ENCODE measurements around the gene STXBP4.

Gene STXBP4

DNA sequence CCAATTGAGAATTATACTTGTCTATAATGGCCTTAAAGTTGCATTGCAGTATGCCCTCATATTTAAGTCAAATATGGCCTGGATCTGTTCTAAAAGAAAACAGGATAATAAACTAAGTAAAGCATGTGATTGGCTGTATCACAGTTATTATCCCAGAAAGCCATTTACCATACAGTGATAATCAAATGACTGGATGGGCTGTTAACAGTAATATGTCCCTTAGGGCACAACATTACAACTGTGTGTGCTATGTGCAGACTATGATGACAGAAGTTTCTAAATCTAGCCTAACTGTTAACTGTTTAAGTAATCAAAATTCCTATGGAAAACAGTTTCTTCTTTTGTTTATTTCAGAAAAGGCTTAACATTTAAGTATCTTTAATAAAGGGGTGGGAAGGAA lies 145.7 kb downstream of the STXBP4 start:
- in situ Hi-C loops (cut with HindIII; ENCODE audit: low sequenced_read_pairs): no loop called here

DNA sequence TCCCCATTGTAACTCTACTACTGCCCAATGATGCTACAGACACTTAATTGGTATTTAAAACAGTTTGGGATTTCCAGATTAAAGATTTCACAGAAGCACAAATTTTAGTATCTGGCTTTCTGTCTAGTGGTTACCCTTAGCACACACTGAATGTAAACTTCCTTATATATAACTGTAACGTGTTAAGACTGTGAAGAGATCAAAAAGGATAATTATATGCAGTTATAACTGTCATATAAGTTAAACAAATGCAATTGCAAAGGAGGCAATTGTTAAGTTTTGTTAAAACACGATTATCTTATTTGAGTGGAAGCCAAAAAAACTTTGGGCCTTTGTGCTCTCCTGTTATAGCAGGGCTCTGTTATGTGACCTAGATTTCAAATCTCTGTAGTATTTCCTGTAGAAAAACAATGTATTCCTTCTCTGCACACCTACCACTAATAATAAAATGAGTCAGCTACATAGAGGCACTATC lies 147.9 kb downstream of the STXBP4 start:
- in situ Hi-C loops (cut with HindIII; ENCODE audit: low sequenced_read_pairs): no loop called here

DNA sequence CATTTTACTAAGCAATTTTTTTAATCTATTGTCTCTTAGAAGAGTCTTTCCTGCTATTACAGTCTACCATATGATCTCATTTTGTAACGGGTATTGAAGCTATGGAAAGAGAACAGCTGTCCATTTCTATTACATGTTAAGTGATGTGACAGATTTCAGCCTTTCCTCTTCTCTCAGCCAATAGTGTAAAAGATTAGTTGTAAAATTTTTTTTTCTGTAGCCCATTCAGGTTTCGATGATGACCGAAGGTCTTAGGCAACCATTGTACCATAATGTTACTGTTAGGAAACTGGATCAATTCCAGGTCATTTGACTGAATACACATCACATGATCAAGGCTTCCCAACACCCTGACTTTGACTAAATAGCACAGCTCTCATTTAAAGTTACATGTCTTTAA lies 148.6 kb downstream of the STXBP4 start:
- in situ Hi-C loops (cut with HindIII; ENCODE audit: low sequenced_read_pairs): no loop called here

DNA sequence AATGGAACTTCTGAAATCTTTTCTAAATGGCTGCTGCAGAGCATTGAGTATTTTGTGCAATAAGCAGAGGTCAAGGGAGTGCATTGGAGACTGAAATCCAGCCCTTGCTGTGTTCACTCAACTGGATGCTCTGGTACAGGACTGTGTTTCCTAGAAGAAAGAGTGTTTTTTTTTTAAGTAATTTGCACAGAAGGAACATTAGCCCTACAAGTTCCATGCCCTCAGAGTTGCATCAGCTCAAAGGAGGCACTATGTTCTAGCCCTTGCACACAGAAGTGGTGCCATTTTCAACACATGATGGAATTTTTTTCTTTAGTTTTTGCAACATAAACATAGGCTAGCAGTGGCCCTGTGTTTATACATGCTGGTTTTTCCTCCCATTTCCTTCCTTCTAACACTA lies 152.1 kb downstream of the STXBP4 start:
- in situ Hi-C loops (cut with HindIII; ENCODE audit: low sequenced_read_pairs): no loop called here

DNA sequence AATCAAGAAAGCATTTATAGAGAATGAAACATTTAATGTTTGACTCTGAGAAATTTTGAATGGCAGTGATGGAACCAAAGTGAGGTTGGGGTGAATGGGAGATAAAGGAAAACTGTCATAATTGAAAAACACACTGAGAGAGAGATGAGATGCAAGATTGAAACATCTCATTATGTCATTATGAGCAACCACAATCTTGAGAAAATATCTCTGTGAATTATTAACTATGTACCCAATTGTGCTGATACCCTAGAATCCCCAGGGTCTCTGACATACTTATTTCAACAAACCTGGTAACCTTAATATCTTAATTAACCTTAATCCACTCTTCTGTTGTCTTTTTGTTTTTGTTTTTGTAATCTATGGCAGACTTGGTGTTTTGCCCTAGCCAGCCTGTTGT lies 152.7 kb downstream of the STXBP4 start:
- in situ Hi-C loops (cut with HindIII; ENCODE audit: low sequenced_read_pairs): no loop called here

DNA sequence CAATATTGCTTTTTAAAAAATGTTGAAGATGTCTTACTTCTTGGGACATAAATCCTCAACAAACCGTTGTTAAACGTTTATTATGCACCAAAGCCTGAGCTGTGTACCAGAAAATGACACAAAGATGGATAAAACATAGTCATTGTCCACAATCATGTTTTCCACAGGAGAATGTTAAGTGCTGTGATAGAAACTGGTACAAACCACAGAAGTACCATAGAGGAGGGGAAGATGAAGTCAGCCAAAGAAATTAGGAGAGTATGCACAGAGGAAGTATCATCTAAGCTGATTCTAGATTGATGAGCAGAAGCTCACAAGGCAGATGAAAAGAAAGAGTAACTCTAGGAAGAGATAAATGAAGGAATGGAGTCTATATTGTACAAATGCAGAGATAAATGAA lies 153.5 kb downstream of the STXBP4 start:
- in situ Hi-C loops (cut with HindIII; ENCODE audit: low sequenced_read_pairs): no loop called here

DNA sequence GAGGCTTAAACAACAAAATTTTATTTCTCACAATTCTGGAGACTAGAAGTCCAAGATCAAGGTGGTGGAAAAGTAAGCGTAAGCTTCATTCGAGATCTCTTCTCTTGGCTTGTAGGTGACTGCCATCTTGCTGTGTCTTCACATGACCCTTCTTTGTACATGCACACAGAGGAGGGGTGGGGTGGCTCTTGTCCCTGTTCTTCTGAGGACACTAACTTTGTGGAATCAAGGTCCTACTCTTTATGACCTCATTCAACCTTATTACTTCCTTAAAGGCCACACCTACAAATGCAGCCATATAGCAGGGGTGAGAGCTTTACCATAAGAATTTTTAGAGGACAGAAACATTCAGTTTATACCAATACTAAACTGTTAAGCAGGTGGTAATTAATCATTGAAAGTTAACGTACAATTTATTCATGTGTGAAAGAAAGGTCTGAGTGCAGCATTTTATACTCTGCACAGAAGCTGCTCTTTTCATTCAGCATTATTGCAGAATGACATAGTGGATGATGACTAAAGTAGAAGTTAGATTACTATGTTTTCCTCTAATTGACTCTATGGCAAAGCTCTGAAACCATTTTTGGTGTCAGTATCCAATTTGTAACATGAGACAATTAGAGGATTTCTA lies 156.3 kb downstream of the STXBP4 start:
- in situ Hi-C loops (cut with HindIII; ENCODE audit: low sequenced_read_pairs): loop anchor here (25.0 kb wide), 1 partner anchor 112 kb away; no protein-coding TSS in a partner anchor

DNA sequence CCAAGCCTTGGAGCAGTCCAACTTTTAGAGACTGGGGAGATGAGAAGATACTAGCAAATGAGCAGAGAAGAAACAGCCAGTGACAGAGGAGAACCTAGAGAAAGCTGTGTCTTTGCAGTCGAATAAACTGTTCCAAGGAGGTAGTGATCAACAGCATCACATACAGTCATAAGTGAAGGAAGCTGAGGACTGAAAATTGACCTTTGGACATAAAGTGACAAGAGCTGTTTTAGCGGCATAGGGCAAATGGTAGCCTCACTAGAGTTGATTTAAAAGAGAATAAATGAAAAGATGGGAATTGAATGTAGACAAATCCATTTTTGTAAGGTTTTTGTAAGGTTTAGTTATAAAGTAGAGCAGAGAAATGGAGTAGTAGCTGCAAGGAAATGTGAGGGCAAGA lies 165.0 kb downstream of the STXBP4 start:
- in situ Hi-C loops (cut with HindIII; ENCODE audit: low sequenced_read_pairs): loop anchor here (25.0 kb wide), 1 partner anchor 104 kb away; no protein-coding TSS in a partner anchor

DNA sequence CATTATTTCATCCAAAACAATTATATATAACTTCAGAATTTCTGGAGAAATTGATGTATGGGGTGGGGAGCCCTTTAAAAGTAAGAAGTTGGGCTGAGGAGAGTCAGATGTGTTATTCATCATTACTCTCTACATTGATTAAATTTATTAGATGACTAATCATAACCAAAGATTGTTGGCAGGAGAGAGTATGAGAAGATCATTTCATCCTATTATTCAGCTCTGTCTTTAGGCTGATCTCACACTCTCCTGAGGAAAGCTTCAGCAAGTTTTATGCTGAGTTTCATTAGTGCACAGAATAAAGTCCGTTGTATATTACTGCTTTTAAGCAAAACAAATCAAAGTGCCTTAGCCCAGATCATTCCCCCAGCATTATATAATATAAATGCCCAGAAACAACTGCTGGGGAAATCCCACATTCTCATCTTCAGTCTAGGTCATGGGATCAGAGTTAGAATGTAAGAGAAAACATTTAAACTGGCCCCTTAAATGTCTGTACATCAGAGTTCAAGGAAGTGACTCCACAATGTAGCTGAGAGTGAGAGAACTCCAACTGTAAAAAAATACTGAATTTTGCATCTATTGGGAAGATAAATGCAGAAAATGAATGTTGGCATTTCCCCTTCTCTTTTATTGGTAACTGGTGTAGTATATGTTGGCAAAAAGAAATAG lies 166.1 kb downstream of the STXBP4 start:
- in situ Hi-C loops (cut with HindIII; ENCODE audit: low sequenced_read_pairs): loop anchor here (25.0 kb wide), 1 partner anchor 103 kb away; no protein-coding TSS in a partner anchor

DNA sequence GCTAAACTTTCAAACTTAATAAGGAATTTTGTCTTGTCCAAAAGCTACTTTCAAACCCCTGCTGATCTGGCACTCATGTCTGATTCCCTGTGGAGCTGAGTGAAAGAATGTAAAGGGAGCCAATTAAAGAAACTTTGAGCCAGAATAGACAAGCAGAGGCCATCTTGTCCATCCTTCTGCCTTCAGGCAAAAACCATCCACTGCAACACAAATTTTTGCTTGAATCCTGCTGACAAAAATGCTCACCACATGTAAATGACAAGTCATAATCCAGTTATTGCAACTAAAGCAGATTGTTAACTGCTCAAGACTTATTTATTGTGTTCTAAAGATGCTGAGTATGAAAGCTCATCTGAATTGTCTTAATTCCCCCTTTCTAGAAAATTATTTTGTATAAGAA lies 172.2 kb downstream of the STXBP4 start:
- in situ Hi-C loops (cut with HindIII; ENCODE audit: low sequenced_read_pairs): loop anchor here (25.0 kb wide), 1 partner anchor 96 kb away; no protein-coding TSS in a partner anchor

DNA sequence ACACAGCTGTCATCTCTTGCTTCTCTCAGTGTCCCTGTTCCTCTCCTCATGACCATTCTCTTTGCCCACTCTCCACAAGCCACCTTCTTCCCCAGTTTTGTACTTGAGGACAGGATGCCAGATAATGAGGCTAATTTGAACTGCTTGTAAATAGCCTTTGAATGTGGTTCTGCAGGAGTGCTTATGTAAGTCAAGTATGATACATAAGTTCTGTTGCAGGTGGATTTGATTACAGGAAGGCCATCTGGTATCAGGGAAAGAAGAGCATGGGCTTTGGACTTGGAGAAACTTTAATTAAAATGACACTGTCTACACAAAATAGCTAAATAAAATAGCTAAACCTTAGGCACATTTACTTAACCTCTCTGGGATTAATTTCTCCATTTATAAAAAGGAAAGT lies 176.0 kb downstream of the STXBP4 start:
- in situ Hi-C loops (cut with HindIII; ENCODE audit: low sequenced_read_pairs): loop anchor here (25.0 kb wide), 1 partner anchor 93 kb away; no protein-coding TSS in a partner anchor

DNA sequence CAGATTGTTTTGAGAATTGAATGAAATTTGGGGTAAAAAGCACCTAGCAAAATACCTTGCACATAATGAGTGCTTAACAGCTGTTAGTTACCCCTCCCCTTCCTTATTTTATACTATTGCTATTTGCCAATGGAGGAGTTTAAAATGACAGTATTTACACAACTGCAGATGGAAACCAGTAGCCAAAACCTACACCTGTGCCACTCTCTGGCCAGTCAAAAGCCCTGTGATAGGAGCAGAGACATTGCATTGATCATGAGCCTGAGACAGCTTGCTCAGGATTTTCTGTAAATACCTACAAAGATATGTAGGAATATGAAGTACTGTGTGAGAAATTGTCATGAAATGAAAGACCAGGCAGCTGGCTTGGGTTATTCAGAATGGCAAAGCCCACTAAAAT lies 180.9 kb downstream of the STXBP4 start:
- in situ Hi-C loops (cut with HindIII; ENCODE audit: low sequenced_read_pairs): loop anchor here (25.0 kb wide), 1 partner anchor 88 kb away; no protein-coding TSS in a partner anchor

DNA sequence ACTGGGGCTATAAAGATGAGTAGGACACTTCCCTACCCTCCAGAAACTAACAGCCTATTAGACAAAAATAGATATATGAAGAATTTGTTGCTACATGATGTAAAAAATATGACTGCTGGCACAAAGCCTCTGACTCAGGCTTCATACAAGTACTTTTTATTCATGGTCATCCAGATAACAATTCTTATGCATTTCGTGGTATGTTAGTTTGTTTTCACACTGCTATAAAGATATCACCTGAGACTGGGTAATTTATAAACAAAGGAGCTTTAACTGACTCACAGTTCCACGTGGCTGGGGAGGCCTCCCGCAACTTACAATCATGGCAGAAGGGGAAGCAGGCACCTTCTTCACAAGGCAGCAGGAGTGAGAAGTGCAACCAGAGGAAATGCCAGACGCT lies 183.7 kb downstream of the STXBP4 start:
- in situ Hi-C loops (cut with HindIII; ENCODE audit: low sequenced_read_pairs): no loop called here

DNA sequence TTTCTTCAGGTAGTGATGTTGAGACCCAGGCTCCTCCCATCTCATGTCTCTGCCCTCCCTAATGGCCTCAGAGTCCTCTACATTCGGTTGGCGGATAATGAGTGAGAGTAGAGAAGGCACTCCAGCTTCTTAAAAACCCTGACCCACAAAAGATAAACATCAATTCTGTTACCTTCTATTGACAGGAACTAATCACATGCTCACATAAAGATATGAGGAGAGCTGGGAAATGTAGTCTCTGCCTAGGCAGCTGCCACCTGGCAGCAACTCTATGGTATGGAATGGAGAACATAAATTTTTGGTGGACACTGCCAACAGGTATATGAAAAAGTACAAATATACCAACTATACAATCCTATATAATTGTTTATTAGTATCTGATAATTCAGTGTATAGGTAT lies 185.5 kb downstream of the STXBP4 start:
- in situ Hi-C loops (cut with HindIII; ENCODE audit: low sequenced_read_pairs): no loop called here

DNA sequence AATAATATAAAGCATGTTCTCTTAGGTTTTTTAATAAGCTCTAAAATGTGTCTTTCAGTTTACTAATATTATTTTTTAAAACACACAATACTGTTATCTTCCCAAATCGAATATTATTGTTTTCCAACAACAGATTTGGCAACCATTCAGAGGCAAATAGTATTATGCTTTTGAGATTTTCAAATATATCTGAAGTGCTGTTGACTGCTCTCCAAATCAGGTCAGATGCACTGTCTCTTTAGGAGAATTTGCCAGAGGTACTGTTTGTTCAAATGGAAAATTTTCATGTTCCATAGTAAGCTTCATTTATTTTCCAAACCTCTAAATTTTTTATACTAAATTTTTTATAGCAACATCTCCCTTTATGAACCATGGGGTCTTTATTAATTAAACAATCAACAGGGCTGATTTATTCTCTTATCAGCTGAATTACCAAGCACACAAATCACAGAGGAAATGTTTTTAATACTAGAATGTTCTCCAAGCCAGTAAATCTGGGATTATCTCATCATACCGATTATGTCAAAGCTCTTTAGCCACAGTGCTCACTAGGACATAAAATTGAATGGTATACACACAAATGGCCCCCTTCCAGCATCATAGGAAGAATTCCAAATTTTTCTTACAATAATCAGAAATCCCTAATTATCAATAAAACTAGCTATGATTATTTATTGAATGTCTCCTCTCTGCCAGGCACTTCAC lies 187.4 kb downstream of the STXBP4 start:
- in situ Hi-C loops (cut with HindIII; ENCODE audit: low sequenced_read_pairs): no loop called here

DNA sequence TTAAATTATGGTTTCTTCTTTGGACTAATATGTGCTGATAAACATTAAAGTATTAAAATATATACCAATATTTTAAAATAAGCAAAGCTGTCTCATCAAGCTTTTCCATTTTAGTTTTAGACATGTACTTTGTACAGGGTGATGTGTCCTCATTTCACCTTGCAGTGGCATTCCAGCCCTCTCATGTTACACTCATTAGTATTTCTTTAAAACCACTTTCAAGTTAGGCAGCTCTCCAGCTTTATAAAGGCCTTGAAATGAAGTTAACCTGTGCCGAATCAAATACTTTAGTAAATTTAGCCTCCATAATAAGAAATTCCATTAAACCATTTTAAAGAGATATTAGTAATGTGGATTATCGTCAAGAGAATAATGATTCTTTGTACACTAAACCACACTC lies 188.6 kb downstream of the STXBP4 start:
- in situ Hi-C loops (cut with HindIII; ENCODE audit: low sequenced_read_pairs): no loop called here

DNA sequence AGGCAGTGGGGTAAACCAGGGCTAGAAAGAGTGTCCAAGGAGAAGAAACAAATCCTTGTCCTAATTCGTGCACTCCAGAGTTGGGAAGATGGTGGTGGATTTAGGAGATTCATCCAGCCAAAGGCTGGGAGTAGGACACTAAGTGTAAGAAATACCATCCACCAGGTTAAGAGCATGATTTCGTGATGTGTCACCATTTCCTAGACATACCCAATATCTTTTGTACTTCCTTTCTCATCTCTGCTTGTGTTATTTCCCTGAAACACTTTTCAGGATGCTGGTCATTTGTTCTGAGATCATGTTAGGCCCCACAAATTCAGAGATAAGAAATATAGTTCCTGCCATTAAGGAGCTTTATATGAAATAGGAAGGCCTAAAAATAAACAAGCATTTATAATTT lies 189.9 kb downstream of the STXBP4 start:
- in situ Hi-C loops (cut with HindIII; ENCODE audit: low sequenced_read_pairs): no loop called here

DNA sequence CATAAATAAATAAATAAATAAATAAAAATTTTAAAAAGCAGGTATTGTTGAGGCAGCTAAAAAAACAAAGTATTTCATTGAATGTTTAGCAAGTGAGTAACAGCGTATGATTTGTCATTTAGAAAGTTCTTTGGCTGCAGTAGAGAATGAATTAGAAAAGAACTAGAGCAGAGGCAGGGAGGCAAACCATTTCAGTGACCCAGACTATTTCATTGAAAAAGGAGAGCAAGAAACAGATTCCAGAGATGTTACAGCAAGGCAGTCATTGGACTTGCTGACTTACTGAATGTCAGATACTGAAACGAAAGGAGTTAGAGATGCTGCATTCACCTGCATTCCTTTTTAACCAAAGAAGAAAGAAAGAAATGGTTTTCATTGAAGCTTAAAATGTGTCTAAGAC lies 190.7 kb downstream of the STXBP4 start:
- in situ Hi-C loops (cut with HindIII; ENCODE audit: low sequenced_read_pairs): no loop called here

DNA sequence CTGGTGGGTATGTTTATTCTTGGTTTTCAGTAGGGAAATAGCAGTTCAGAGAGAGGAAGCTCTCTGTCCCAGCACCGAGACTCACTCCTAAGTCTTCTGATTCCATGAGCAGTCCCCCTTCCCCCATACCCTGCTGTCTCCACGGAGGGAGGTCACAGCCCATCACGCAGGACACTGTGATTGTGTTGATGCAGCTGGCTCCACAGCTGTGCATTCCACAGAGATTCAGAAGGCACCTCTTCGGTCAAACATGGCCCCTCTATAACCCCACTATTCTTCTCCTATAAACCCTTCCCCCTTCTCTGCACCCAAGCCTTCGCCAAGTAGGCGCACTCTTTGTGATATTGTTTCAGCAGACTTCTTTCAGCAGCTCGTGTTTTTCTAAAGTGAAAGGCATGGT lies 191.9 kb downstream of the STXBP4 start:
- in situ Hi-C loops (cut with HindIII; ENCODE audit: low sequenced_read_pairs): no loop called here

DNA sequence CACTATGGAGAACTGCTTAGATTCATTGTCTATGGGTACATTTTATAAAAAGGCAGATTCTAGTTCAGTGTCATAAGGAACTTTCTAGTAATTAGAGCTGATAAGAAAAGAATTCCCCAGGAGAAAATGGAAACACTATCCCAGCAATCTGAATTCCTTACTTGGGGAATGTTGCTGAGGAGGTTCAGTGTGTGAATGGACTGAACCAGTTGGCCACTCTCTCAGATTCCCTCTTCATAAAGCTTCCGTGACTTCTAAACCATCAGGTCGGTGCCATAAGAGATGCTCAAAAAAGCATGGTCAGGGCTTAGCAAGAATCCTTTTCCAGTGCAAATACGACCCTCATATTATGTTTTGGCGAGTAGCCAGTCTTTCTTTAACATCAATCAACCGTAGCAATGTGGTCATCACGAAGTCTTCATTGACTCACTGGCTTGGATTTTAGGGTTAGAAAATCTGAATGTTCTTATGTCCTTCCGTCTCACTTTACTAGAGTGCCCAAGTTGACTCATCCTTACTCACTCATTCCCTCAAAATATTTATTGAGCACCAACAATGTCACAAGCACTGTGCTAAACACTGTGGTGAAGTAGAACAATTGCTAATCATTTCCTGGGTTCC lies 193.5 kb downstream of the STXBP4 start:
- in situ Hi-C loops (cut with HindIII; ENCODE audit: low sequenced_read_pairs): no loop called here

DNA sequence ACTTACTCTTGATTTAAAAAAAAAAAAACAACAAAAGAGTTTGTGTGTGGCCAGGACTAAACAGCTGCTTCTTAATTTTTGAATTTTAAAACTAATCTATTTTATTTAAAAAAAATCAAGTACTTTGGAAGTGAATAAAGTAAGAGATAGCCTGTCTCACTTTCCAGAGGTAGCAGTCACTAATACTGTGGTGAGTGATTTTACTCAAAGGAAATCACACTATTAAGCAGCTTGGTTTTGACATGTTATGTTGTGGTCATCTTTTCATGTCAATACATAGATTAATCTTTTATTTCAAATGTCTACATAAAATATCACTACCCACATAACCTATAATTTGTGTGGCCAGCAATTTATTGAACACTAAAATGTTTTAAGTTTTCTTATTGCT lies 194.0 kb downstream of the STXBP4 start:
- in situ Hi-C loops (cut with HindIII; ENCODE audit: low sequenced_read_pairs): no loop called here
